WERI-Rb-1 (cell line): Measurements from ENCODE around the gene ATP8B1.

Experiments
- DNase-seq: peaks from one replicate; pipeline ENCODE4 v3.0.0-alpha.2; 2020
- H3K27ac ChIP-seq: fragments of 250-450 bp; sonication (Bioruptor Pico); 2 replicates; pipeline ENCODE4 v1.5.1; 2020; ENCODE audit warnings: mild to moderate bottlenecking, moderate library complexity
- H3K27me3 ChIP-seq: fragments of 250-450 bp; sonication (Bioruptor Pico); 2 replicates; pipeline ENCODE4 v1.5.1; 2021; ENCODE audit warnings: mild to moderate bottlenecking, low read depth, moderate library complexity; ENCODE audit not compliant: insufficient read depth, severe bottlenecking
- H3K36me3 ChIP-seq: fragments of 250-450 bp; sonication (Bioruptor Pico); 2 replicates; pipeline ENCODE4 v1.5.1; 2020; ENCODE audit warnings: mild to moderate bottlenecking, moderate library complexity
- H3K4me3 ChIP-seq: 2 replicates; pipeline ENCODE4 v1.5.1; 2011; ENCODE audit warnings: low read depth, mild to moderate bottlenecking, control low read depth, low read length
- H3K9me3 ChIP-seq: fragments of 250-450 bp; sonication (Bioruptor Pico); 2 replicates; pipeline ENCODE4 v1.5.1; 2021; ENCODE audit warnings: mild to moderate bottlenecking, moderate library complexity; ENCODE audit not compliant: severe bottlenecking
- TF ChIP-seq, protein P1 (sequence below): IDR thresholded peaks from 2 replicates; pipeline ENCODE4 v1.5.1; 2011; ENCODE audit warnings: low read depth, mild to moderate bottlenecking, control low read depth, inconsistent platforms, low read length

Gene ATP8B1

DNA sequence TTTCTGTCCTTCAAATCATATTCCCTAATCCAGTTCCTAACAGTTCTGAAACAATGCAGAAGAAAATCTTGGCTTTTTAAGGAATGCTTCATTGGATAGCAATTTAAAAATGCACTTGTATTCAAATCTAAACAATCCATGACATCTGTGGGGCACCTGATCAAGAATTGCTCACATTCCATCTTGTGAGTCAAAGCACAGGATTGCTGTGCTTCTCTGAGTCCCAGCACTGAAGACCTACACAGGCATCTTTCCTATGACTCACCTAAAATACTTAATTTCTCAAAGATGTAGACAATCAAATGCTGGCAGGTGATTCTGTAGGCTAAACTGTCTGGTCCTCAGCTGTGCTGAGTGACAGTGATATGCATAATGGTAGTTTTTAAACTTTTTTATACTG lies 10.1 kb upstream of the ATP8B1 start:
- Histone ChIP-seq H3K27me3 (no peaks in the 10 kb centered on the region), H3K36me3 (no peaks in the 10 kb centered on the region), H3K9me3 (peaks cover 19% of the 10 kb centered on the region), H3K27ac (no peak overlapping the region), H3K4me3 (no peak overlapping the region)
- DNase-seq, result no peak
- TF ChIP-seq, protein P1, sequence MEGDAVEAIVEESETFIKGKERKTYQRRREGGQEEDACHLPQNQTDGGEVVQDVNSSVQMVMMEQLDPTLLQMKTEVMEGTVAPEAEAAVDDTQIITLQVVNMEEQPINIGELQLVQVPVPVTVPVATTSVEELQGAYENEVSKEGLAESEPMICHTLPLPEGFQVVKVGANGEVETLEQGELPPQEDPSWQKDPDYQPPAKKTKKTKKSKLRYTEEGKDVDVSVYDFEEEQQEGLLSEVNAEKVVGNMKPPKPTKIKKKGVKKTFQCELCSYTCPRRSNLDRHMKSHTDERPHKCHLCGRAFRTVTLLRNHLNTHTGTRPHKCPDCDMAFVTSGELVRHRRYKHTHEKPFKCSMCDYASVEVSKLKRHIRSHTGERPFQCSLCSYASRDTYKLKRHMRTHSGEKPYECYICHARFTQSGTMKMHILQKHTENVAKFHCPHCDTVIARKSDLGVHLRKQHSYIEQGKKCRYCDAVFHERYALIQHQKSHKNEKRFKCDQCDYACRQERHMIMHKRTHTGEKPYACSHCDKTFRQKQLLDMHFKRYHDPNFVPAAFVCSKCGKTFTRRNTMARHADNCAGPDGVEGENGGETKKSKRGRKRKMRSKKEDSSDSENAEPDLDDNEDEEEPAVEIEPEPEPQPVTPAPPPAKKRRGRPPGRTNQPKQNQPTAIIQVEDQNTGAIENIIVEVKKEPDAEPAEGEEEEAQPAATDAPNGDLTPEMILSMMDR, result no peak

DNA sequence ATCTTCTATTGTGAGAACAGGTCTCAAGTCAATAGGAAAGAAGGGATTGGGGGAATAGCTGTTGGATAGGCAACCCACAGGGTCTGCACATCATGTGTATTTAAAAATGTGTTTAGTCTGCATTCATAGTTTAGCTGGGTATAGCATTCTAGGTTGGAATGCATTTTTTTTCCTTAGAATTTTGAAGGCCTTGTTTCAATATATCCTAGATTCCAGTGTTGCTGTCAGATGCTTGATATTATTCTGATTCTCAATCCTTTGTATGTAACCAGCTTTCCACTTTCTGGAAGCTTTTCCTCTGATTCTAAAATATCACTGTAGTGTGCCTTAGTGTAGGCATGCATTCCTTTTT lies 9.0 kb upstream of the ATP8B1 start:
- H3K27ac ChIP-seq, result no peak overlapping the region
- peaks cover 19% of the 10 kb centered on the region for H3K9me3 ChIP-seq
- H3K36me3 ChIP-seq, result no peaks in the 10 kb centered on the region
- H3K27me3 ChIP-seq, result no peaks in the 10 kb centered on the region
- DNase-seq, result no peak
- H3K4me3 ChIP-seq, result no peak overlapping the region
- TF ChIP-seq, protein P1, result no peak

DNA sequence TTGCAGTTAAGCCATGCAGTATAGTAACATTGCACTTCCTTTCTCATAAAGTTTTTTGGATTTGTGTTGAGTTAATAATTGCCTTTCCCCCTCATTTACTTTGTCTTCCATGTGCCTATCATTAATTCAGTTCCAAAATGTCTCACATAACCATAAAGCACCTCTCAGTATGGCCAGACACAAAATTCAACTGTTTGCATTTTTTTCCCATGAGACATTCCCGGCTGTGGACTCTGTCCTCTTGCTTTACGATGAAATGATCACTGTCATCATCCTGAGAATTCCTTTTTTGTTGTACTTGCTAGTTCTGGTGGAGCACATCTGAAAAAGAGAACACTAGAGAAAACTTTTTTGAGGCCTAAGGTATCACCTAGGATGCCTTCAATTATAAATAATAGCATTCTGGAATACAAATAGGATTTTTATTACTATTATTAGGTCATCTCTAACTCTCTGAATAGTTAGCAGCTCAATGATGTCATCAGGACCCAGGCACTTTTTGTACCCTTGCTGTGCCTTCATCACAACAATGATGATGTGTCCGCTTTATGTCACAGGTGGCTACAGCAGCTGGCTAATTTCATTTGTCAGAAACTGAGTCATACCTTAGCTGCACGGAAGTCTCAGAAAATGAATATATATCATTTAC lies 8.5 kb upstream of the ATP8B1 start:
- peaks cover 19% of the 10 kb centered on the region for H3K9me3 ChIP-seq

DNA sequence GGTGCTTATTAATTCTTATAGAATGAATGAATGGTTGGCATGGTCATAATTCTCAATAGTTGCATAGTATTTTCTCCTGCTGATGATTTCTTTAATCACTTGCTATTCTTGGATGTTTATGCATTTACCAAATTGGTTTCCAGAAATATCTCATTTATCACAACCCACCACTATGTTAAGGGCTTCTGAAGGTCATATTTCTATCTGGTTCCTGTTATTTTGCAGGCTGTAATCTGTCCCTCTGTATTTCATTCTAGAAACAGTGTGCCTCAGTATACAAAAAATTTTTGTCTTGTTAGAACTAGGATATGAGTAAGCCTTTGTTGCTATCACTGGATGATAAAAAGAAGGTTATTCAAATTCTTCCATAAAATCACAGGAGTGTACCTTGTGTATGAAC lies 6.1 kb upstream of the ATP8B1 start:
- TF ChIP-seq, protein P1, result no peak
- no peaks in the 10 kb centered on the region for H3K36me3 ChIP-seq
- peaks cover 20% of the 10 kb centered on the region for H3K9me3 ChIP-seq
- H3K27me3 ChIP-seq, result no peaks in the 10 kb centered on the region
- no peak for DNase-seq
- no peak overlapping the region for H3K4me3 ChIP-seq
- H3K27ac ChIP-seq, result no peak overlapping the region

More for the DNA sequence above, 8.5 kb upstream of the ATP8B1 start:
- H3K27me3 ChIP-seq, result no peaks in the 10 kb centered on the region
- no peak overlapping the region for H3K4me3 ChIP-seq
- TF ChIP-seq, protein P1, result no peak
- no peak overlapping the region for H3K27ac ChIP-seq
- DNase-seq, result no peak
- no peaks in the 10 kb centered on the region for H3K36me3 ChIP-seq

DNA sequence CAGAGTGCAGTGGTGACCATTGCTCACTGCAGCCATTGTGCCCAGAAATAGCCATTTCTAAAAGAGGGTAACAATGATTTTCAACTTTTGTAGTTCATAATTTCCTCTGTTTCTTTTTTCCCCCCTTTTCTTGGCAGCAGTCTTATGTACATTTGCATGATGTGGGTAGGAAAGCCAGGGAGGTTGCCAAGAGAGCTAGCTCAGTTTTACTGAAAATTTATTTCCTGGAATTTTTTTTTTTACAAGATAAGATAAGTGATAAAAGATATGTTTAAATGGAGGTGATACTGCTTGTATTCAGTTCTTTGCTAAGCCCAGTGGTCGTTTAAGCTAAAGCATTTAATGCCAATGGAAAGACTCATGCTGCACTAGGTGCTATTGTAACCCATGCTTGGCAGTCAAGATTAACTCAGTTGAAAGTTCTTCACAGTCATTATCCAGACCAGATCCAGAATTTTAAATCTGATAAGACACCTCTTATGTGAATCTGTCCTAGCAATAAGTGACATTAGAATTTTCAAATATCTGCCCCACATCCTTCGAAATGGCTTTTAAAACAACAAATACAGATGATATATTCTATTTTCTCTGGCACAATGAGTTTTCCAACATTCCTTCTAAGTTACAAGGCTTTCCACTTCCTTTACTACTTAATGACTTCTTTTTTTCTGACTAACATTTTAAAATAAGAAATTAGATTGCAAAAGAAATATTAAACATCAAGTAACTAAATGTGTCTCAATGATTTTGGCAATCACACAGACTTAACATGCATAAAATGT lies 4.4 kb upstream of the ATP8B1 start:
- no peak overlapping the region for H3K4me3 ChIP-seq
- TF ChIP-seq, protein P1, result no peak
- H3K9me3 ChIP-seq, result peaks cover 15% of the 10 kb centered on the region
- no peak for DNase-seq
- H3K36me3 ChIP-seq, result no peaks in the 10 kb centered on the region
- H3K27me3 ChIP-seq, result no peaks in the 10 kb centered on the region
- no peak overlapping the region for H3K27ac ChIP-seq
